GM19043 (cell line): ENCODE results near the gene FNDC10.
A peak's percentile ranks its signal among the peaks of the same experiment; 100 is the strongest.
"Not testable (repeated sequence)": the region's sequence is repeated elsewhere in the genome, so short reads cannot be mapped to it uniquely, and the experiment has no call there.

Experiments used
- ATAC-seq: cut with Tn5 transposase; IDR thresholded peaks from one replicate; pipeline ENCODE4 v1.9.1; 2021; ENCODE audit warnings: low read depth; ENCODE audit not compliant: unreplicated experiment

FNDC10 gene

GRCh38 chr1:1600861-1601563, 1.1 kb upstream of the FNDC10 start:
- no peak for ATAC-seq

- ATAC-seq, result no peak
These were observed 653 bp downstream of the FNDC10 start for GRCh38 chr1:1599030-1599934.

GRCh38 chr1:1598720-1599029, 1.3 kb downstream of the FNDC10 start:
- ATAC-seq, result no peak

GRCh38 chr1:1598051-1598719, 1.8 kb downstream of the FNDC10 start:
- ATAC-seq, result no peak

- ATAC-seq, result no peak
These were observed 2.5 kb downstream of the FNDC10 start for GRCh38 chr1:1597275-1597930.

- ATAC-seq, result no peak
These were observed 3.3 kb downstream of the FNDC10 start for GRCh38 chr1:1596493-1597274.

GRCh38 chr1:1595341-1595740, 4.6 kb downstream of the FNDC10 start:
- not testable (repeated sequence) for ATAC-seq

- ATAC-seq, result no peak
These were observed 5.2 kb downstream of the FNDC10 start for GRCh38 chr1:1594602-1595260.

GRCh38 chr1:1593834-1594601, 5.9 kb downstream of the FNDC10 start:
- ATAC-seq, result no peak

GRCh38 chr1:1591452-1591851, 8.5 kb downstream of the FNDC10 start:
- no peak for ATAC-seq

- ATAC-seq, result no peak
These were observed 16.5 kb downstream of the FNDC10 start for GRCh38 chr1:1583347-1584010.

- no peak for ATAC-seq
These were observed 17.2 kb downstream of the FNDC10 start for GRCh38 chr1:1582585-1583346.

- no peak for ATAC-seq
These were observed 21.5 kb downstream of the FNDC10 start for GRCh38 chr1:1578371-1578940.

- no peak for ATAC-seq
These were observed 22.4 kb downstream of the FNDC10 start for GRCh38 chr1:1577367-1578011.

- ATAC-seq, result peak; percentile 84
These were observed 25.0 kb downstream of the FNDC10 start, which contains the start of gene SSU72 for GRCh38 chr1:1574721-1575537. Gene SSU72 (minus strand): TSS chr1:1574863. CDS start chr1:1574557, 306 bp downstream.
